HepG2 (cell line): Measurements from ENCODE around the gene WDFY1. TPM values are rescaled to one million over a fixed set of nuclear protein-coding genes. Genes with fewer than 3 reads are reported as not detected.

Experiments used
- ATAC-seq: fragments of 200-7000 bp; cut with Tn5 transposase; 3 replicates; pipeline ENCODE4 v1.9.1; 2020; ENCODE audit warnings: mild to moderate bottlenecking, moderate library complexity
- BruUV-seq: library from RNA; stranded (reverse); fragments of 400-500 nt; replicated peaks from 2 replicates; lab custom pipeline; 2021; lab: Mats Ljungman, UMichigan
- CTCF ChIA-PET: fragments of 300-600 bp; formaldehyde crosslinking; extraction: SDS; loops from one replicate; lab custom pipeline; 2021; ENCODE audit warnings: low total read pairs, inconsistent platforms, low intra/inter-chr PET ratio; lab: Yijun Ruan, JAX
- POLR2A ChIA-PET: fragments of 350-600 bp; sonication (Branson Sonifier 250); formaldehyde crosslinking; loops from one replicate; lab custom pipeline; 2020; ENCODE audit warnings: antibody characterized with exemption, inconsistent platforms; lab: Yijun Ruan, JAX
- DNase-seq: peaks from one replicate; pipeline ENCODE4 v3.0.0-alpha.2; 2015; ENCODE audit warnings: low spot score
- FAIRE-seq: peaks from 3 replicates; lab custom pipeline; 2011; peaks lifted over from hg19 to GRCh38; lab: Jason Lieb, UNC
- H2AFZ ChIP-seq: one replicate; pipeline ENCODE4 v1.6.1; 2011; ENCODE audit warnings: low read length, inconsistent platforms
- H3K27ac ChIP-seq: fragments of 300-600 bp; 3 replicates; pipeline ENCODE4 v1.8.0; 2011; ENCODE audit warnings: mixed run types, mild to moderate bottlenecking, mixed read lengths, low read length, inconsistent platforms; ENCODE audit not compliant: insufficient read depth; ENCODE audit errors: extremely low read length
- H3K27me3 ChIP-seq, 2 experiments: fragments of 200-600 bp in 1 of 2; 2 replicates in 1 of 2; 3 replicates in 1 of 2; pipeline versions ENCODE4 v1.6.0 to v1.8.0; 2011; ENCODE audit warnings: low read length in 2 of 2, mild to moderate bottlenecking in 2 of 2, moderate library complexity in 2 of 2, inconsistent platforms in 1 of 2; ENCODE audit not compliant: insufficient read depth in 2 of 2, control insufficient read depth in 1 of 2
- H3K36me3 ChIP-seq, 2 experiments: fragments of 200-600 bp in 1 of 2; replicated peaks in 1 of 2; 2 replicates in 1 of 2; 3 replicates in 1 of 2; pipeline versions ENCODE4 v1.5.1 to v1.8.0; 2011; ENCODE audit warnings: low read length in 2 of 2, inconsistent platforms in 1 of 2; ENCODE audit not compliant: insufficient read depth in 2 of 2, control insufficient read depth in 1 of 2
- H3K4me1 ChIP-seq: 2 replicates; pipeline ENCODE4 v1.5.1; 2012; ENCODE audit warnings: low read length, inconsistent platforms; ENCODE audit not compliant: insufficient read depth
- H3K4me2 ChIP-seq: 2 replicates; pipeline ENCODE4 v1.6.0; 2011; ENCODE audit warnings: low read depth, low read length, inconsistent platforms
- H3K4me3 ChIP-seq, 3 experiments: fragments of 200-600 bp in 1 of 3; sonication (generic), shearing (Covaris generic) in 1 of 3; replicated peaks in 1 of 3; 2 replicates each; pipeline ENCODE4 v1.5.1; 2011 to 2016; ENCODE audit warnings: low read length in 3 of 3, inconsistent platforms in 2 of 3, low read depth in 2 of 3, mild to moderate bottlenecking in 2 of 3, control low read depth in 1 of 3, mixed read lengths in 1 of 3; ENCODE audit not compliant: insufficient read depth in 1 of 3
- H3K79me2 ChIP-seq: one replicate; pipeline ENCODE4 v1.6.1; 2011; ENCODE audit warnings: low read length, inconsistent platforms; ENCODE audit not compliant: insufficient read depth
- H3K9ac ChIP-seq: 2 replicates; pipeline ENCODE4 v1.6.0; 2011; ENCODE audit warnings: mild to moderate bottlenecking, low read depth, low read length, inconsistent platforms; ENCODE audit not compliant: insufficient read depth
- H3K9me3 ChIP-seq: 2 replicates; pipeline ENCODE4 v1.5.1; 2012; ENCODE audit warnings: mild to moderate bottlenecking, low read length
- H4K20me1 ChIP-seq: 2 replicates; pipeline ENCODE4 v1.6.0; 2011; ENCODE audit warnings: inconsistent platforms, mild to moderate bottlenecking, low read length, moderate library complexity; ENCODE audit not compliant: insufficient read depth
- ASH2L ChIP-seq: fragments of 300-600, 200-600 bp; sonication (generic); IDR thresholded peaks from 2 replicates; pipeline ENCODE4 v1.7.0; 2017; ENCODE audit warnings: low read depth, mild to moderate bottlenecking, moderate library complexity, mixed read lengths, low read length; ENCODE audit not compliant: insufficient read length
- CC2D1A ChIP-seq: sonication (generic); formaldehyde crosslinking; IDR thresholded peaks from 2 replicates; pipeline ENCODE4 v1.8.1; 2023; ENCODE audit warnings: mild to moderate bottlenecking, missing genetic modification reagents
- CEBPB ChIP-seq: IDR thresholded peaks from 2 replicates; pipeline ENCODE4 v1.6.1; 2011; ENCODE audit warnings: low read depth, low read length, improper control_type of control experiment, borderline replicate concordance
- FOSL2 ChIP-seq: sonication (generic); formaldehyde crosslinking; IDR thresholded peaks from 2 replicates; pipeline ENCODE4 v1.4.0; 2020; ENCODE audit warnings: missing genetic modification reagents
- HNRNPUL1 ChIP-seq: fragments of 200-400 bp; formaldehyde crosslinking; IDR thresholded peaks from 2 replicates; pipeline ENCODE4 v1.6.1; 2017; ENCODE audit warnings: low read depth, mild to moderate bottlenecking, low read length, moderate library complexity
- MAFG ChIP-seq: sonication (generic); formaldehyde crosslinking; IDR thresholded peaks from 2 replicates; pipeline ENCODE4 v1.5.1; 2020; ENCODE audit warnings: mild to moderate bottlenecking, missing genetic modification reagents
- MEF2D ChIP-seq: sonication (generic); formaldehyde crosslinking; IDR thresholded peaks from 2 replicates; pipeline ENCODE4 v1.5.1; 2020; ENCODE audit warnings: mild to moderate bottlenecking, missing genetic modification reagents
- ZBTB7B ChIP-seq: sonication (generic); formaldehyde crosslinking; IDR thresholded peaks from 2 replicates; pipeline ENCODE4 v1.4.0; 2020; ENCODE audit warnings: missing genetic modification reagents
- ZNF207 ChIP-seq: fragments of 450-650 bp; IDR thresholded peaks from 2 replicates; pipeline ENCODE4 v1.6.1; 2016; ENCODE audit warnings: antibody characterized with exemption, borderline replicate concordance
- ZNF446 ChIP-seq: sonication (generic); formaldehyde crosslinking; IDR thresholded peaks from 2 replicates; pipeline ENCODE4 v1.5.0; 2020; ENCODE audit warnings: mild to moderate bottlenecking, missing genetic modification reagents
- WGBS: methylation state at CpG from one replicate; pipeline ENCODE4 v1.1.6; 2017; ENCODE audit warnings: low lambda C conversion rate; 5-methylcytosine and 5-hydroxymethylcytosine counted together
- in situ Hi-C: cut with HindIII; loops from 2 replicates; pipeline ENCODE4 v1.10.0; 2017; ENCODE audit warnings: low pct_unique_long_range_greater_than_20kb; ENCODE audit not compliant: extremely low pct_ligation_motif_present
- intact Hi-C: fragments of 100-400 bp; cut with micrococcal nuclease; formaldehyde crosslinking; loops from one replicate; pipeline ENCODE4 v1.10.0; 2022; ENCODE audit not compliant: unreplicated experiment
- polyA plus RNA-seq, 8 experiments: library from polyadenylated mRNA; depleted of rRNA in 3 of 8; stranded (reverse) in 7 of 8; unstranded in 1 of 8; fragments of >200 nt; fragmentation: Illumina TruSeq in 4 of 8; extraction: Trizol in 4 of 8; gene quantifications; 2 replicates each; pipeline versions ENCODE4 v1.2.1 to v1.2.3, GENCODE V29; 2011 to 2016; ENCODE audit warnings: low read depth in 4 of 8, missing spikeins in 1 of 8, mixed read lengths in 1 of 8; ENCODE audit not compliant: insufficient read depth in 1 of 8
- total RNA-seq, 5 experiments: library from RNA; depleted of rRNA; stranded (reverse); fragments of >200 nt; fragmentation: Illumina TruSeq; extraction: Trizol; gene quantifications; 2 replicates each; pipeline ENCODE4 v1.2.3, GENCODE V29; 2016; ENCODE audit warnings: low read depth in 1 of 5
- TF ChIP-seq, protein P1 (sequence below): sonication (generic); formaldehyde crosslinking; IDR thresholded peaks from 2 replicates; pipeline ENCODE4 v1.4.0; 2020; ENCODE audit warnings: mild to moderate bottlenecking, missing genetic modification reagents
- TF ChIP-seq, protein P2 (sequence below): sonication (generic); formaldehyde crosslinking; IDR thresholded peaks from one replicate; pipeline ENCODE4 v1.5.1; 2020; ENCODE audit warnings: mild to moderate bottlenecking, missing genetic modification reagents; ENCODE audit errors: not compliant biosample characterization
- TF ChIP-seq, protein P3 (sequence below): sonication (generic); formaldehyde crosslinking; conservative IDR thresholded peaks from 2 replicates; pipeline ENCODE4 v1.4.0; 2020; ENCODE audit warnings: missing genetic modification reagents

Gene WDFY1
- total and polyA plus RNA-seq, 2 of the 13 experiments (the other 11 are each of a cell fraction or from before 2014, with no cell fraction given), result 77.0 to 78.4 TPM

DNA sequence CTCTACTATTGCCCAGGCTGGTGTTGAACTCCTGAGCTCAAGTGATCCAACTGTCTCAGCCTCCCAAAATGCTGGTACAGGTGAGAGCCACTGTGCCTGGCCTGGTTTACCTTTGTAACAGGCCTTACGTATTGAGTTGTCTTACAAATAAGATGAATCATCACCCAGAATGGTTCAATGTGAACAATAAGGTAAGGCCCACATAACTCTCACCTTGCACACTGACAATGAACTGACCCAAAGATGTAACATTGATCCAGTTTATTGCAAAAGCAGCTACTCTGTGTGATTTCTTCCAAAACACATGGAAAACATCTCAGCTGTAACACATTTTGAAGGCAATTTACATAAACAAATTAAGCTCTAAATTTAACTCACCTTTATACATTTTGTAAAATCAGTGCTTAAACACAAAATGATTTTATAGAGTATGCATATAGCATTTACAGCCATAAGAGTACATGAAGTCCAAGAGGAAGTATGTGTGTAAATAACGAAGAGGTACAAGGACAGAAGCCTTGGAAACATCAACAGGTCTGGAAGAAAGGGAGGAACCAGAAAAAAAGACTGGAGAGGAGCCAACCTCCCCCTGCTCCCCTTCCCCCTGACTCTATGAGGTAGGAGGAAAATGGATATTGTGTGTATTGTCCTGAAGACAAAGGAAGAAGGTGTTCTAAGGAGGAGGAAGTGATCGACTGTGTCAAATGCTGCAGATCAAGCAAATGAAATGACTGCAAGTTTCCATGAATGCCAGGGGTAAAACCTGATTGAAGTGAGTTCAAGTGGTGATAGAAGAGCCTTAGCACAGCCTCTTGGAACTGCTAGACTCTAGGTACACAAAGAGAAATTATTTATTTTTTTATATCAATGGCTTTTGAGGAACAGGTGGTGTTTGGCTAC is 5.6 kb upstream of the WDFY1 start:
- Histone ChIP-seq H3K4me3 (no peak overlapping the region), H3K9ac (no peak overlapping the region), H3K27ac (no peak overlapping the region), H3K9me3 (no peaks in the 10 kb centered on the region), H3K36me3 (no peaks in the 10 kb centered on the region), H2AFZ (no peak overlapping the region), H4K20me1 (no peaks in the 10 kb centered on the region), H3K27me3 (no peaks in the 10 kb centered on the region), H3K79me2 (no peaks in the 10 kb centered on the region), H3K4me2 (no peak overlapping the region), H3K4me1 (peaks cover 29% of the 10 kb centered on the region)
- ChIA-PET POLR2A (interaction anchor here (0.7 to 1.2 kb wide), 2 partner anchors 20 to 200 kb away, joined by 3 to 6 read pairs; no protein-coding TSS in a partner anchor), CTCF (no interaction called here)
- in situ Hi-C loops, result no loop called here
- intact Hi-C loops, result no loop called here
- BruUV-seq, result no TSS peak
- ATAC-seq, result peak; percentile 25; the same call in 2 of the 3 replicates
- TF ChIP-seq CC2D1A (0 out of 2 replicates have a peak, but pooled peaks have one; percentile 18), CEBPB (peak; percentile 71; the same call in 1 of the 2 replicates), HNRNPUL1 (no peak), MAFG (CRISPR knock-in tag) (no peak), ASH2L (no peak), ZBTB7B (CRISPR knock-in tag) (no peak), ZNF207 (no peak), FOSL2 (peak; percentile 35), MEF2D (CRISPR knock-in tag) (no peak), ZNF446 (CRISPR knock-in tag) (no peak)
- TF ChIP-seq, protein P1, sequence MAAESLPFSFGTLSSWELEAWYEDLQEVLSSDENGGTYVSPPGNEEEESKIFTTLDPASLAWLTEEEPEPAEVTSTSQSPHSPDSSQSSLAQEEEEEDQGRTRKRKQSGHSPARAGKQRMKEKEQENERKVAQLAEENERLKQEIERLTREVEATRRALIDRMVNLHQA (CRISPR knock-in tag), result no peak
- TF ChIP-seq, protein P2, sequence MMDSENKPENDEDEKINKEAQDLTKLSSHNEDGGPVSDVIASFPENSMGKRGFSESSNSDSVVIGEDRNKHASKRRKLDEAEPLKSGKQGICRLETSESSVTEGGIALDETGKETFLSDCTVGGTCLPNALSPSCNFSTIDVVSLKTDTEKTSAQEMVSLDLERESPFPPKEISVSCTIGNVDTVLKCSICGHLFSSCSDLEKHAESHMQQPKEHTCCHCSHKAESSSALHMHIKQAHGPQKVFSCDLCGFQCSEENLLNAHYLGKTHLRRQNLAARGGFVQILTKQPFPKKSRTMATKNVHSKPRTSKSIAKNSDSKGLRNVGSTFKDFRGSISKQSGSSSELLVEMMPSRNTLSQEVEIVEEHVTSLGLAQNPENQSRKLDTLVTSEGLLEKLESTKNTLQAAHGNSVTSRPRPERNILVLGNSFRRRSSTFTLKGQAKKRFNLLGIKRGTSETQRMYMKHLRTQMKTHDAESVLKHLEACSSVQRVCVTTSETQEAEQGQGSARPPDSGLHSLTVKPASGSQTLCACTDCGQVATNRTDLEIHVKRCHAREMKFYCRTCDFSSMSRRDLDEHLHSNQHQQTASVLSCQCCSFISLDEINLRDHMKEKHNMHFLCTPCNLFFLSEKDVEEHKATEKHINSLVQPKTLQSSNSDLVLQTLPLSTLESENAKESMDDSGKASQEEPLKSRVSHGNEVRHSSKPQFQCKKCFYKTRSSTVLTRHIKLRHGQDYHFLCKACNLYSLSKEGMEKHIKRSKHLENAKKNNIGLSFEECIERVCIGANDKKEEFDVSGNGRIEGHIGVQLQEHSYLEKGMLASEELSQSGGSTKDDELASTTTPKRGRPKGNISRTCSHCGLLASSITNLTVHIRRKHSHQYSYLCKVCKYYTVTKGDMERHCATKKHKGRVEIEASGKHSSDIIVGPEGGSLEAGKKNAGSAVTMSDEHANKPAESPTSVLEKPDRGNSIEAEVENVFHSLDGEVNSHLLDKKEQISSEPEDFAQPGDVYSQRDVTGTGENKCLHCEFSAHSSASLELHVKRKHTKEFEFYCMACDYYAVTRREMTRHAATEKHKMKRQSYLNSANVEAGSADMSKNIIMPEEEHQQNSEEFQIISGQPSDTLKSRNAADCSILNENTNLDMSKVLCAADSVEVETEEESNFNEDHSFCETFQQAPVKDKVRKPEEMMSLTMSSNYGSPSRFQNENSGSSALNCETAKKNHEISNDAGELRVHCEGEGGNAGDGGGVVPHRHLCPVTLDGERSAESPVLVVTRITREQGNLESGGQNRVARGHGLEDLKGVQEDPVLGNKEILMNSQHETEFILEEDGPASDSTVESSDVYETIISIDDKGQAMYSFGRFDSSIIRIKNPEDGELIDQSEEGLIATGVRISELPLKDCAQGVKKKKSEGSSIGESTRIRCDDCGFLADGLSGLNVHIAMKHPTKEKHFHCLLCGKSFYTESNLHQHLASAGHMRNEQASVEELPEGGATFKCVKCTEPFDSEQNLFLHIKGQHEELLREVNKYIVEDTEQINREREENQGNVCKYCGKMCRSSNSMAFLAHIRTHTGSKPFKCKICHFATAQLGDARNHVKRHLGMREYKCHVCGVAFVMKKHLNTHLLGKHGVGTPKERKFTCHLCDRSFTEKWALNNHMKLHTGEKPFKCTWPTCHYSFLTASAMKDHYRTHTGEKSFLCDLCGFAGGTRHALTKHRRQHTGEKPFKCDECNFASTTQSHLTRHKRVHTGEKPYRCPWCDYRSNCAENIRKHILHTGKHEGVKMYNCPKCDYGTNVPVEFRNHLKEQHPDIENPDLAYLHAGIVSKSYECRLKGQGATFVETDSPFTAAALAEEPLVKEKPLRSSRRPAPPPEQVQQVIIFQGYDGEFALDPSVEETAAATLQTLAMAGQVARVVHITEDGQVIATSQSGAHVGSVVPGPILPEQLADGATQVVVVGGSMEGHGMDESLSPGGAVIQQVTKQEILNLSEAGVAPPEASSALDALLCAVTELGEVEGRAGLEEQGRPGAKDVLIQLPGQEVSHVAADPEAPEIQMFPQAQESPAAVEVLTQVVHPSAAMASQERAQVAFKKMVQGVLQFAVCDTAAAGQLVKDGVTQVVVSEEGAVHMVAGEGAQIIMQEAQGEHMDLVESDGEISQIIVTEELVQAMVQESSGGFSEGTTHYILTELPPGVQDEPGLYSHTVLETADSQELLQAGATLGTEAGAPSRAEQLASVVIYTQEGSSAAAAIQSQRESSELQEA (CRISPR knock-in tag), result no peak
- TF ChIP-seq, protein P3, sequence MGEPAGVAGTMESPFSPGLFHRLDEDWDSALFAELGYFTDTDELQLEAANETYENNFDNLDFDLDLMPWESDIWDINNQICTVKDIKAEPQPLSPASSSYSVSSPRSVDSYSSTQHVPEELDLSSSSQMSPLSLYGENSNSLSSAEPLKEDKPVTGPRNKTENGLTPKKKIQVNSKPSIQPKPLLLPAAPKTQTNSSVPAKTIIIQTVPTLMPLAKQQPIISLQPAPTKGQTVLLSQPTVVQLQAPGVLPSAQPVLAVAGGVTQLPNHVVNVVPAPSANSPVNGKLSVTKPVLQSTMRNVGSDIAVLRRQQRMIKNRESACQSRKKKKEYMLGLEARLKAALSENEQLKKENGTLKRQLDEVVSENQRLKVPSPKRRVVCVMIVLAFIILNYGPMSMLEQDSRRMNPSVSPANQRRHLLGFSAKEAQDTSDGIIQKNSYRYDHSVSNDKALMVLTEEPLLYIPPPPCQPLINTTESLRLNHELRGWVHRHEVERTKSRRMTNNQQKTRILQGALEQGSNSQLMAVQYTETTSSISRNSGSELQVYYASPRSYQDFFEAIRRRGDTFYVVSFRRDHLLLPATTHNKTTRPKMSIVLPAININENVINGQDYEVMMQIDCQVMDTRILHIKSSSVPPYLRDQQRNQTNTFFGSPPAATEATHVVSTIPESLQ (CRISPR knock-in tag), result no peak
- FAIRE-seq, result peak; percentile 46
- no peak for DNase-seq
- WGBS, result 79% methylated on average over 3 of the region's 3 CpGs
